Astrocyte of the cerebellum (primary cell): ENCODE data around the gene TMEM17.

Experiments
- DNase-seq: peaks from one replicate; pipeline ENCODE4 v3.0.0-alpha.2; 2011; ENCODE audit warnings: low read depth
- H3K4me3 ChIP-seq: 2 replicates; pipeline ENCODE4 v1.5.1; 2011; ENCODE audit warnings: mild to moderate bottlenecking, low read depth, low read length, moderate library complexity
- CTCF ChIP-seq: IDR thresholded peaks from 2 replicates; pipeline ENCODE4 v1.5.1; 2012; ENCODE audit warnings: low read length, low read depth, moderate library complexity, mild to moderate bottlenecking; ENCODE audit errors: missing control alignments
- in situ Hi-C: cut with HindIII; loops from 2 replicates; pipeline ENCODE4 v1.10.0; 2017; ENCODE audit warnings: low sequenced_read_pairs

TMEM17 gene

GRCh38 chr2:62499430-62500060, 6.5 kb downstream of the TMEM17 start:
- TF ChIP-seq CTCF, result no peak
- in situ Hi-C loops, result no loop called here
- no peak for DNase-seq
- H3K4me3 ChIP-seq, result no peak overlapping the region

GRCh38 chr2:62498739-62499138, 7.3 kb downstream of the TMEM17 start:
- DNase-seq, result no peak
- no peak for TF ChIP-seq CTCF
- in situ Hi-C loops, result no loop called here
- no peak overlapping the region for H3K4me3 ChIP-seq

- no peak for TF ChIP-seq CTCF
- in situ Hi-C loops, result no loop called here
- DNase-seq, result no peak
These were observed 10.2 kb downstream of the TMEM17 start for GRCh38 chr2:62495761-62496160.

GRCh38 chr2:62492048-62492447, 13.9 kb downstream of the TMEM17 start:
- H3K4me3 ChIP-seq, result no peak overlapping the region
- in situ Hi-C loops, result no loop called here
- TF ChIP-seq CTCF, result no peak
- no peak for DNase-seq

More at GRCh38 chr2:62495761-62496160, 10.2 kb downstream of the TMEM17 start:
- H3K4me3 ChIP-seq, result no peak overlapping the region

GRCh38 chr2:62489702-62490101, 16.3 kb downstream of the TMEM17 start:
- in situ Hi-C loops, result no loop called here
- DNase-seq, result no peak
- TF ChIP-seq CTCF, result no peak

GRCh38 chr2:62489162-62489561, 16.8 kb downstream of the TMEM17 start:
- in situ Hi-C loops, result no loop called here
- TF ChIP-seq CTCF, result no peak
- DNase-seq, result no peak
- H3K4me3 ChIP-seq, result no peak overlapping the region

More at GRCh38 chr2:62489702-62490101, 16.3 kb downstream of the TMEM17 start:
- H3K4me3 ChIP-seq, result no peak overlapping the region
